T-helper 9 cell (primary cell): ENCODE data around the gene BSN.

ENCODE experiments used
- DNase-seq: peaks from one replicate; pipeline ENCODE4 v3.0.0-alpha.2; 2020

The BSN gene

GRCh38 chr3:49657208-49657915, 103.1 kb downstream of the BSN start:
- DNase-seq: no peak

GRCh38 chr3:49658711-49659110, 104.4 kb downstream of the BSN start:
- no peak for DNase-seq

- DNase-seq: no peak
These were observed 105.5 kb downstream of the BSN start for GRCh38 chr3:49659756-49660155.

GRCh38 chr3:49661281-49661680, 107.0 kb downstream of the BSN start:
- DNase-seq: no peak

GRCh38 chr3:49662021-49662420, 107.7 kb downstream of the BSN start:
- no peak for DNase-seq

- DNase-seq: no peak
These were observed 108.6 kb downstream of the BSN start for GRCh38 chr3:49662720-49663413.

- DNase-seq: no peak
These were observed 109.6 kb downstream of the BSN start for GRCh38 chr3:49663831-49664230.

- no peak for DNase-seq
These were observed 110.0 kb downstream of the BSN start for GRCh38 chr3:49664300-49664699.

- no peak for DNase-seq
These were observed 111.7 kb downstream of the BSN start for GRCh38 chr3:49665822-49666519.

- DNase-seq: no peak
These were observed 112.3 kb downstream of the BSN start for GRCh38 chr3:49666592-49666991.

GRCh38 chr3:49667701-49668413, 113.6 kb downstream of the BSN start:
- DNase-seq: no peak

- no peak for DNase-seq
These were observed 114.1 kb downstream of the BSN start for GRCh38 chr3:49668414-49668797.

GRCh38 chr3:49668861-49669260, 114.6 kb downstream of the BSN start:
- no peak for DNase-seq

GRCh38 chr3:49669352-49669751, 115.1 kb downstream of the BSN start:
- no peak for DNase-seq

- no peak for DNase-seq
These were observed 116.6 kb downstream of the BSN start for GRCh38 chr3:49670940-49671290.

GRCh38 chr3:49671291-49672288, 117.3 kb downstream of the BSN start:
- DNase-seq: peak; percentile 61

GRCh38 chr3:49673121-49673714, 118.9 kb downstream of the BSN start:
- no peak for DNase-seq

GRCh38 chr3:49673715-49674496, 119.6 kb downstream of the BSN start, which contains the start of gene APEH:
Gene APEH, plus strand, starts transcription at chr3:49674351. Its CDS starts 51 bp downstream, at chr3:49674402.
- peak; percentile 94 for DNase-seq

- no peak for DNase-seq
These were observed 120.3 kb downstream of the BSN start for GRCh38 chr3:49674497-49674983.

GRCh38 chr3:49675912-49676311, 121.6 kb downstream of the BSN start:
- DNase-seq: no peak
